ENCODE measurements around the gene PACRG.

- TF ChIP-seq CTCF (optimal IDR thresholded peaks at IDR 0.05 in 1 of 3, IDR thresholded peaks at IDR 0.05 in 1 of 3, conservative IDR thresholded peaks at IDR 0.05 in 1 of 3; ENCODE audit: extremely low read depth in 1 of 3, insufficient read depth in 2 of 3, low read length in 3 of 3): no peak
- TF ChIP-seq EZH2 (IDR thresholded peaks at IDR 0.05; ENCODE audit: low read length): no peak
Observed at GRCh38 chr6:163177892-163178420, 450.2 kb downstream of the PACRG start.
